HG02973 (cell line): ENCODE measurements around the gene CIROP.
"Not testable (repeated sequence)": the region's sequence is repeated elsewhere in the genome, so short reads cannot be mapped to it uniquely, and the experiment has no call there.

Experiments used
- ATAC-seq: cut with Tn5 transposase; IDR thresholded peaks from one replicate; pipeline ENCODE4 v1.9.1; 2021; ENCODE audit warnings: moderate library complexity; ENCODE audit not compliant: unreplicated experiment

The CIROP gene

GRCh38 chr14:23114669-23115038 lies 9.9 kb upstream of the CIROP start:
- ATAC-seq, result no peak

GRCh38 chr14:23114120-23114458 lies 9.3 kb upstream of the CIROP start:
- ATAC-seq, result no peak

GRCh38 chr14:23113431-23114119 lies 8.8 kb upstream of the CIROP start:
- ATAC-seq, result no peak

GRCh38 chr14:23112359-23113178 lies 7.8 kb upstream of the CIROP start:
- ATAC-seq, result no peak

GRCh38 chr14:23110579-23111365 lies 6.0 kb upstream of the CIROP start:
- ATAC-seq, result no peak

GRCh38 chr14:23109769-23110168 lies 5.0 kb upstream of the CIROP start:
- no peak for ATAC-seq

- ATAC-seq, result not testable (repeated sequence)
Observed at GRCh38 chr14:23108169-23108568, 3.4 kb upstream of the CIROP start.

GRCh38 chr14:23107620-23108019 lies 2.8 kb upstream of the CIROP start:
- not testable (repeated sequence) for ATAC-seq

- ATAC-seq, result no peak
Observed at GRCh38 chr14:23106747-23107045, 1.9 kb upstream of the CIROP start.

- no peak for ATAC-seq
Observed at GRCh38 chr14:23105348-23105824, 597 bp upstream of the CIROP start.

- no peak for ATAC-seq
Observed at GRCh38 chr14:23104070-23104590, 659 bp downstream of the CIROP start.

- ATAC-seq, result no peak
Observed at GRCh38 chr14:23103581-23103980, 1.2 kb downstream of the CIROP start.

- no peak for ATAC-seq
Observed at GRCh38 chr14:23102801-23103200, 2.0 kb downstream of the CIROP start.

- no peak for ATAC-seq
Observed at GRCh38 chr14:23101986-23102625, 2.7 kb downstream of the CIROP start.

- no peak for ATAC-seq
Observed at GRCh38 chr14:23101213-23101970, 3.4 kb downstream of the CIROP start.

GRCh38 chr14:23099212-23099861 lies 5.5 kb downstream of the CIROP start:
- no peak for ATAC-seq

GRCh38 chr14:23097786-23098185 lies 7.0 kb downstream of the CIROP start:
- ATAC-seq, result no peak

- peak; percentile 89 for ATAC-seq
Observed at GRCh38 chr14:23095196-23096108, 9.3 kb downstream of the CIROP start, which contains the start of gene C14orf119. Gene C14orf119 (plus strand): TSS chr14:23095505. CDS start chr14:23097659, 2,154 bp downstream.
